ENCODE data around the gene ABTB2.

ABTB2 gene

GRCh38 chr11:34296412-34296811 is 61.4 kb downstream of the ABTB2 start:
- DNase-seq (ENCODE audit: low read depth in 3 of 3, low spot score in 1 of 3), result no peak

DNA sequence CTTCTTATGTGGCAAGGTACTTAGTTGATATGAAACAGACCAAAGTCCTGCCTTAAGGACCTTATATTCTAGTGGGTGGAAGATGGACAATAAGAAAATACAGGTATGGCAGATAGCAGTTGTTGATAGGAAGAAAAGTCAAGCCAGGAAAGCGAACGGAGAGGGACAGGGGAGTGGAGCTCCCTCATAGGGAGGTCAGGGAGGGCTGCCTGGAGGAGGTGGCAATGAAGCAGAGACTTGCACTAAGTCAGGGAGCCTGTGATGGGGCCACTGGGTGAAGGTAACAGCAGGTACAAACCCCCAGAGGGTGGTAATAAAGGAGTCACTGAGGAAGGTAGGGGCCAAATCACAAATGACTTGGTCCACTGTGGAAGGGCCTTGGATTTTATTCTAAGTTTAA is 65.3 kb downstream of the ABTB2 start:
- no peak for DNase-seq (ENCODE audit: low read depth in 3 of 3, low spot score in 1 of 3)

DNA sequence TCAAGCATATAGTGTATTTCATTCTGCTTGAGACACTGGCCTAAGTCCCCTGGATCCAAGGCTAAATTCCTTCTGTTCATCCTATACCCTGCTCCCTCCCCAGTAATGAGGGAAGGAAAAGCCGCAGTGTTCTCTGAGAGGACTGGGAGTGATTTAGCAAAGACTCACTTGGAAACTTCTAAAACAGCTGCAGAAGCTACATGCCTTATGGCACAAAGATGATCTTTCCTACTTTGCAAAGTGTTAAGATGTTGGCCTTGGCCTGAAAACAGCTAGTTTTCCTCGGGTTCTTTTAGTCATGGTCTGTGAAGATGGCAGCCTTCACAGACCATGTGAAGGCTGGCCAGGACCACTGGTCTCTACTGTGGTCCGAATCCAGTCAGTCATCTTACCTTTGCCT is 65.7 kb downstream of the ABTB2 start:
- DNase-seq (ENCODE audit: low read depth in 3 of 3, low spot score in 1 of 3), result no peak

GRCh38 chr11:34290926-34291325 is 66.9 kb downstream of the ABTB2 start:
- DNase-seq (ENCODE audit: low read depth in 3 of 3, low spot score in 1 of 3), result no peak

DNA sequence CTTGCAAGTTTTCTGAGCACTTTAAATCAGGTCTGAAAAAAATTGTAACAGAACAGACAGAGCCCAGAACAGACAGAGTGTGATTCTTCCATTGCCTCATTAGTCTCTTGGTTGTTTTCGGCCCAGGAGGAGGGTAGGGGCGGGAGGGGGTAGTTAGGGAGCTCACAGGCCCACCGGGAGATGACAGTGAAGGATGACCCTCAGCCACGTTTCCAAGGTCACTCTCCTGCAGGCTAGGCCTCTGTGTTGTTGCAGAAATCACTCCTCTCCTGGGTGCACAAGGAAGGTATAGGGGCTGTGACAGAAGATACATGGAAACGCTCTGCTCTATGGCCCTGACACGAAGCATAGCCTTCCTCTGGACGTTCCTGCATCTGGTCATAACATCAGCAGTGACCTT is 69.3 kb downstream of the ABTB2 start:
- no peak for DNase-seq (ENCODE audit: low read depth in 3 of 3, low spot score in 1 of 3)

DNA sequence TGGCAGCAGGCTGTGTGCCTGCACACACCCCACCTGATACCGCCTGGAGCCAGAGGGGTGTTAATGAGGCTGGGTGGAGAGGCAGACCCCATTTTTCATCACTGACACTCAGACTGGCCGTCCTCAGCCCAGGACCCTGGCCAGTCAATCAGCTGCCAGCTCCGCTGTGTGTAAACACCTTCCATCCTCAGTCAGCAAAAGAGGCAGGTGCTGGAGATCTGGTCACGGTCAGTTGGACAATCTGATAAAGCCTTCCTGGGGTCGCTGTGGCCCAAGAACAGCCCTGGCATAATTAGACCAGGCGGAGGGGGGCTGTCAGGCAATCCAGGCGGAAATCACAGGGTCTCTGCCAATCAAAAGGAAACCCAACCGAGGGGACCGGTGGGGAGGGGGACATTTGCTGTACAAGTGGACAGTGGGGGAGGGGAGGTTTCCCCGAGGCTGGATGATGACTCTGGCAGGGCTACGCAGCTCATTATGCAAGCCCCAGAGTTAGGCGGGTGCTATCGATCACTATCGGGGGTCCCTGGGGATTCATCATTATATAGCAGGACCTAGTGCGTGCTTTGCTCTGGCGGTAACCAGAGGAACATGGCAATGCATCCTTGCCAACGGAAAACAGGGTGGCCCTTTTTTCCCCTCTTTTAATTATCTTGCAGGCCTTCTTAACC is 72.9 kb downstream of the ABTB2 start:
- DNase-seq (ENCODE audit: low read depth in 3 of 3, low spot score in 1 of 3), result no peak

DNA sequence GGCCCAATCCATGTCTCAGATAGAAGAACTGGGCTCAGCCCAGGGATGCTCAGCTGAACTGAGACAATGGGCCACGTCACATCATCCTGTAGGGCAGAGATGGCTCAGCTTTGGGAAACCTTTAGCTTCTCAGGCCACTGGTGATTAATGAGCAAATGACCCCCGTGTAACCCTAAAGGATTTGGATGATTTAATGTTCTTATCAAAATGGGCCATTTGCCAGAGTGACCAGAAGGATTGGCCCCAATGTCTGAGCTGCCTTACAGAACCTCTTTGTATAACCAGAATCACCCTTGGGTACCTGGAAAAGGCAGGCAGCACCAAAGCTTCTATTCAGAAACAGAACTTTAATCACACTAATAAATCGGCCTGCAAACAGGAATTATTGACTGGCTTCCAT is 73.7 kb downstream of the ABTB2 start:
- no peak for DNase-seq (ENCODE audit: low read depth in 3 of 3, low spot score in 1 of 3)

- DNase-seq (ENCODE audit: low read depth in 3 of 3, low spot score in 1 of 3), result no peak
Measured at GRCh38 chr11:34280945-34281872, 76.6 kb downstream of the ABTB2 start.

- no peak for DNase-seq (ENCODE audit: low read depth in 3 of 3, low spot score in 1 of 3)
Measured at GRCh38 chr11:34278693-34279297, 79.0 kb downstream of the ABTB2 start.

DNA sequence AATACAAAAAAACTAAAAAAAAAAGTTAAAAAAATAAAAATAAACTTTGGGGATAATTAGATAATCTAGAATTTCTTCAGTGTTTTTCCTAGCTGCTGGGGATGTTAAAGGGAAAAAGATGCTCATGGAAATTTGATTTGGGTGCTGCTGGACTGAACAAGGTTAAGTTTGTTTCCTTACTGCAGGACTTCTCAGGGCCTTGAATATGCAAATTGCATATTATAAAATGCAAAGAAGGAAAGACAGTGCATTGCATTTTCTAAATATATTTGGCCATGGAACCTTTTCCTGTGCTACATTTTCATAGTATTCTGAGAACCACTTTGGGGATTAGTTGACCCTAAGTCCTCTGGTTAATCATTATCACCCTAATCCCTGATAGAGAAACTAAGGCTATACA is 79.6 kb downstream of the ABTB2 start:
- DNase-seq (ENCODE audit: low read depth in 3 of 3, low spot score in 1 of 3), result no peak

- no peak for DNase-seq (ENCODE audit: low read depth in 3 of 3, low spot score in 1 of 3)
Measured at GRCh38 chr11:34277171-34277570, 80.6 kb downstream of the ABTB2 start.

- no peak for DNase-seq (ENCODE audit: low read depth in 3 of 3, low spot score in 1 of 3)
Measured at GRCh38 chr11:34276352-34276864, 81.4 kb downstream of the ABTB2 start.

GRCh38 chr11:34275486-34275885 is 82.3 kb downstream of the ABTB2 start:
- DNase-seq (ENCODE audit: low read depth in 3 of 3, low spot score in 1 of 3), result no peak

DNA sequence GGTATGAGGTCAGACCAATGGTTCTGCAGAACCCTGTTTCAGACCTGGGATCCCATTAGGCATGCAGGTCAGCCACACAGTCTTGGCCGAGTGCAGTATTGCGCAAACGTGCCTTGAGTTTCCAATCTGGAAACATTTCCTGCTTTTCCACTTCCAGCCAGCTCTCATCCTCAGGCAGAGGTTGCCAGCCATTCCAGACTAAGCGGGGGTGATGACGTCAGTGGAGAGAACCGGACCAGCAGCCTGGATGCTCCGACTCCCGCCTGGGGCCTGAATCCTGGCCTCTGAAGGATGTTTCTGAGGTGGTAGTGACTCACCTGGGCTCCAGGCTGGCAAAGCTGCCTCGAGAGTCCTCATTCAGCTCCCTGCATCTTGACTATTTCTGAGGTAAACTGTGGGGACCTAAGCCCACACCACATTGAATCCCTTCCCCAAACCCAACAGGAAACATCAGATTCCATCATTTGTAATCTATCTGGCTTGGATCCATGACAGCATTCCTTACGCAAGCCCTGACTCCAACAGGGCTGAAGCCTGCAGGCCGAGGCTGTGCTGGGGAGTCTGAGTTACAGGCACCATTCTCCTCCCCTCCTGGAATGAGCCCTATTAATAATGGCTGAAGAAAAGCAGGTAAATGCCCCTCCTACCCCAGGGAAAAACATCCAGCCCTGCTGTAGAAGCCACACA is 83.0 kb downstream of the ABTB2 start:
- DNase-seq (ENCODE audit: low read depth in 3 of 3, low spot score in 1 of 3), result no peak

GRCh38 chr11:34273099-34273498 is 84.7 kb downstream of the ABTB2 start:
- DNase-seq (ENCODE audit: low read depth in 3 of 3, low spot score in 1 of 3), result no peak

- DNase-seq (ENCODE audit: low read depth in 3 of 3, low spot score in 1 of 3), result no peak
Measured at GRCh38 chr11:34271727-34272126, 86.1 kb downstream of the ABTB2 start.

- DNase-seq (ENCODE audit: low read depth in 3 of 3, low spot score in 1 of 3), result no peak
Measured at GRCh38 chr11:34270711-34271110, 87.1 kb downstream of the ABTB2 start.

- no peak for DNase-seq (ENCODE audit: low read depth in 3 of 3, low spot score in 1 of 3)
Measured at GRCh38 chr11:34269694-34270245, 88.0 kb downstream of the ABTB2 start.

DNA sequence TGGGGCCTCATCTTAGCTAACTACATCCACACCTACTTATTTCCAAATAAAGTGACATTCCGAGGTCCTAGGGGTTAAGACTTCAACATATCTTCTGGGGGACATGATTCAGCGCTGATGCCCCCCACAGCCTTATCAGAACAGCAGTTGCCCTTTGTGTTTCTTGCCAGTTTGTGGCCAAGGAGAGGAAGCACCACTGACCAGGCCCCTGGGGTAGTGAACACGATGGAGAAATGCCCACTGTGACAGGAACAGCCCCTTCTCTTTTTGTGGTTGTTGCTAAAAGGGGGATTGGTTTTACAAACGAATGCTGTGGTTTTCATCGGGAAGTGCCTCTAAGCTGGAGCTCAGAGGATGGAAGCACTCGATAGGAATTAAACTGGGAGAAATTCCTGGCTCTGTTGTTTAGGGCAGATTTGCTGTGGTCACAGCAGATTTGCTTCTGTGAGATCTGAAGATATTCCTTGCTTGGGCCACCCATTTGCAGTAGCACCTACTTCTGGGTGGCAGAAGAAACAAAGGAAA is 88.8 kb downstream of the ABTB2 start:
- no peak for DNase-seq (ENCODE audit: low read depth in 3 of 3, low spot score in 1 of 3)

DNA sequence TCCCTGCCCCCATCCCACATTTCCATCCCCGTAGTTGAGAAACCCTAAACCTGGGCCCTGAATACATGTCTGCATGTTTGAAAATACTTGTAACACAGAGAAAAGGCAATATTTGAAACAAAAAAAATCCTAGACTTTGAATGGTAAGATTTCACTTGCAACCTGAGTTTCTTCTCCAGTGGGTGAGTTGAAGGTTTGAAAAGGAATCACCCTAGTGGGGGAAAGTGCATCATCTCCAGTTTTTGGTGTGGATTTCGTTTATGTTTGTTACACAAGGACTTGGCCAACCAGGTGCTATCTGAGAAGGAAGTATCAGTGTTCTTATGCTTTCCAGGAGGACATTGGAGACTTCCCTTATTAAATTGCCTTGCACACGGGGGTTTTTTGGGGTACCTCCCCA is 90.4 kb downstream of the ABTB2 start:
- DNase-seq (ENCODE audit: low read depth in 3 of 3, low spot score in 1 of 3), result no peak

GRCh38 chr11:34267013-34267412 is 90.8 kb downstream of the ABTB2 start:
- DNase-seq (ENCODE audit: low read depth in 3 of 3, low spot score in 1 of 3), result no peak

Data from stimulated activated CD4-positive, alpha-beta T cell treated with anti-CD3 and anti-CD28 coated beads, TNF-alpha, amount 100 ng/mL, for 1 hour (primary cell).